Activated T-cell treated with anti-CD3 and anti-CD28 coated beads, Interleukin-2, amount 50 U/mL, for 72 hours (primary cell): ENCODE results near the gene PARP4. TPM values are rescaled to one million over a fixed set of nuclear protein-coding genes. Genes with fewer than 3 reads are reported as not detected.
A peak's percentile ranks its signal among the peaks of the same experiment; 100 is the strongest.
"Not testable (repeated sequence)": the region's sequence is repeated elsewhere in the genome, so short reads cannot be mapped to it uniquely, and the experiment has no call there.

Source experiments
- ATAC-seq, 2 donors: fragments of 150-1000 bp; cut with Tn5 transposase; replicated peaks in 1 of 2; 2 replicates each; pipeline ENCODE4 v1.10.0; 2021; ENCODE audit warnings: moderate library complexity in 2 of 2, mild to moderate bottlenecking in 1 of 2
- DNase-seq, 2 donors: peaks; one replicate each; pipeline ENCODE4 v3.0.0; 2021 to 2022; ENCODE audit warnings: mixed read lengths in 1 of 2
- H3K27ac Mint-ChIP-seq: one replicate; pipeline ENCODE4 v1.8.0; 2022; ENCODE audit warnings: mild to moderate bottlenecking, moderate library complexity, mixed read lengths
- H3K27me3 Mint-ChIP-seq: one replicate; pipeline ENCODE4 v1.8.0; 2022; ENCODE audit warnings: low read depth, mixed read lengths
- H3K36me3 Mint-ChIP-seq, 2 donors: one replicate each; pipeline ENCODE4 v1.8.0; 2022; ENCODE audit warnings: mixed read lengths in 2 of 2, mild to moderate bottlenecking in 1 of 2; ENCODE audit not compliant: insufficient read depth in 2 of 2
- H3K4me1 Mint-ChIP-seq: one replicate; pipeline ENCODE4 v1.8.0; 2022; ENCODE audit warnings: low read depth, mixed read lengths
- H3K4me3 Mint-ChIP-seq, 2 donors: one replicate each; pipeline ENCODE4 v1.8.0; 2022; ENCODE audit warnings: mild to moderate bottlenecking in 2 of 2, mixed read lengths in 2 of 2, moderate library complexity in 2 of 2
- H3K9me3 Mint-ChIP-seq, 2 donors: one replicate each; pipeline ENCODE4 v1.8.0; 2022; ENCODE audit warnings: mixed read lengths in 2 of 2
- total RNA-seq, 2 donors: library from RNA; stranded (reverse); gene quantifications; one replicate each; pipeline ENCODE4 v1.2.3, GENCODE V29; 2022

The PARP4 gene
- total RNA-seq, 2 donors from 2014 or later, result 23.1 to 37.4 TPM

- H3K4me3 Mint-ChIP-seq, ATAC-seq, H3K27me3 Mint-ChIP-seq, H3K27ac Mint-ChIP-seq, DNase-seq, H3K4me1 Mint-ChIP-seq, H3K36me3 Mint-ChIP-seq, H3K9me3 Mint-ChIP-seq: not testable (repeated sequence)
These were observed 121.8 kb downstream of the PARP4 start for GRCh38 chr13:24390795-24391194.

- H3K4me3 Mint-ChIP-seq, result no peak overlapping the region
- DNase-seq (no peak), ATAC-seq (no peak)
- no peak overlapping the region for H3K27ac Mint-ChIP-seq
- no peaks in the 10 kb centered on the region for H3K27me3 Mint-ChIP-seq
- no peaks in the 10 kb centered on the region for H3K9me3 Mint-ChIP-seq
- no peaks in the 10 kb centered on the region for H3K36me3 Mint-ChIP-seq
- H3K4me1 Mint-ChIP-seq, result no peaks in the 10 kb centered on the region
These were observed 123.1 kb downstream of the PARP4 start for GRCh38 chr13:24389506-24389905.

GRCh38 chr13:24388743-24389142 is 123.8 kb downstream of the PARP4 start:
- H3K4me3 Mint-ChIP-seq, H3K27me3 Mint-ChIP-seq, H3K36me3 Mint-ChIP-seq, DNase-seq, H3K27ac Mint-ChIP-seq, ATAC-seq, H3K4me1 Mint-ChIP-seq, H3K9me3 Mint-ChIP-seq: not testable (repeated sequence)

GRCh38 chr13:24386816-24387708 is 125.5 kb downstream of the PARP4 start:
- H3K27ac Mint-ChIP-seq, result no peak overlapping the region
- no peaks in the 10 kb centered on the region for H3K27me3 Mint-ChIP-seq
- no peak for DNase-seq
- H3K4me3 Mint-ChIP-seq, result no peak overlapping the region
- H3K9me3 Mint-ChIP-seq, result no peaks in the 10 kb centered on the region
- H3K4me1 Mint-ChIP-seq, result peaks cover under 1% of the 10 kb centered on the region
- ATAC-seq, result no peak
- no peaks in the 10 kb centered on the region for H3K36me3 Mint-ChIP-seq

- Mint-ChIP-seq H3K9me3 (no peaks in the 10 kb centered on the region), H3K27ac (no peak overlapping the region), H3K4me3 (no peak overlapping the region), H3K27me3 (no peaks in the 10 kb centered on the region), H3K4me1 (peaks cover 7% of the 10 kb centered on the region), H3K36me3 (no peaks in the 10 kb centered on the region)
- no peak for ATAC-seq
- DNase-seq, result no peak
These were observed 126.7 kb downstream of the PARP4 start for GRCh38 chr13:24385902-24386301.

GRCh38 chr13:24384946-24385345 is 127.6 kb downstream of the PARP4 start:
- H3K9me3 Mint-ChIP-seq, ATAC-seq, H3K27ac Mint-ChIP-seq, H3K4me1 Mint-ChIP-seq, DNase-seq, H3K36me3 Mint-ChIP-seq, H3K27me3 Mint-ChIP-seq, H3K4me3 Mint-ChIP-seq: not testable (repeated sequence)

GRCh38 chr13:24384091-24384490 is 128.5 kb downstream of the PARP4 start:
- DNase-seq, H3K9me3 Mint-ChIP-seq, H3K36me3 Mint-ChIP-seq, H3K27me3 Mint-ChIP-seq, ATAC-seq, H3K27ac Mint-ChIP-seq, H3K4me3 Mint-ChIP-seq: not testable (repeated sequence)
- H3K4me1 Mint-ChIP-seq, result peaks cover 12% of the 10 kb centered on the region

- H3K27me3 Mint-ChIP-seq, result no peaks in the 10 kb centered on the region
- no peaks in the 10 kb centered on the region for H3K9me3 Mint-ChIP-seq
- H3K27ac Mint-ChIP-seq, result no peak overlapping the region
- no peak for DNase-seq
- H3K4me1 Mint-ChIP-seq, result peaks cover 12% of the 10 kb centered on the region
- peak overlapping the region in 1 of 2 donors; percentile 0 for H3K4me3 Mint-ChIP-seq
- no peaks in the 10 kb centered on the region for H3K36me3 Mint-ChIP-seq
- peak in 1 of 2 donors; percentile 43 for ATAC-seq
These were observed 130.9 kb downstream of the PARP4 start for GRCh38 chr13:24381541-24382265.

- not testable (repeated sequence) for H3K27ac Mint-ChIP-seq, H3K4me3 Mint-ChIP-seq, DNase-seq, ATAC-seq, H3K36me3 Mint-ChIP-seq, H3K9me3 Mint-ChIP-seq, H3K27me3 Mint-ChIP-seq
- peaks cover 12% of the 10 kb centered on the region for H3K4me1 Mint-ChIP-seq
These were observed 131.7 kb downstream of the PARP4 start for GRCh38 chr13:24380881-24381280.

- not testable (repeated sequence) for H3K4me3 Mint-ChIP-seq, ATAC-seq, H3K27ac Mint-ChIP-seq, H3K36me3 Mint-ChIP-seq, DNase-seq, H3K9me3 Mint-ChIP-seq, H3K27me3 Mint-ChIP-seq
- H3K4me1 Mint-ChIP-seq, result peaks cover 12% of the 10 kb centered on the region
These were observed 132.4 kb downstream of the PARP4 start for GRCh38 chr13:24380227-24380626.

GRCh38 chr13:24371273-24371672 is 141.3 kb downstream of the PARP4 start:
- H3K9me3 Mint-ChIP-seq, H3K36me3 Mint-ChIP-seq, H3K27ac Mint-ChIP-seq, ATAC-seq, H3K27me3 Mint-ChIP-seq, H3K4me3 Mint-ChIP-seq, H3K4me1 Mint-ChIP-seq, DNase-seq: not testable (repeated sequence)
